Heart left ventricle (tissue), 16 donors: Measurements from ENCODE around the gene PRDX6. TPM values are rescaled to one million over a fixed set of nuclear protein-coding genes. Genes with fewer than 3 reads are reported as not detected.
A peak's percentile ranks its signal among the peaks of the same experiment; 100 is the strongest.
"Not testable (repeated sequence)": the region's sequence is repeated elsewhere in the genome, so short reads cannot be mapped to it uniquely, and the experiment has no call there.

Experiments used
- ATAC-seq, 4 donors: fragments of 200-7000 bp; cut with Tn5 transposase; one replicate each; pipeline ENCODE4 v1.9.1; 2020 to 2022; ENCODE audit warnings: moderate library complexity in 4 of 4, mild to moderate bottlenecking in 3 of 4, moderate number of reproducible peaks in 1 of 4
- DNase-seq, 5 donors: peaks; one replicate each; pipeline ENCODE4 v3.0.0-alpha.2; 2020
- H3K27ac ChIP-seq, 12 donors: fragments of 200-600 bp; sonication (generic) in 4 of 12; one replicate each; pipeline versions ENCODE4 v1.5.0 to v1.8.0; 2016 to 2022; ENCODE audit warnings: mild to moderate bottlenecking in 2 of 12
- H3K27me3 ChIP-seq, 9 donors: fragments of 200-600 bp; sonication (generic) in 2 of 9; one replicate each; pipeline versions ENCODE4 v1.5.1 to v1.8.0; 2016 to 2022; ENCODE audit warnings: mild to moderate bottlenecking in 3 of 9
- H3K36me3 ChIP-seq, 9 donors: fragments of 200-600 bp; sonication (generic) in 2 of 9; one replicate each; pipeline versions ENCODE4 v1.5.0 to v1.8.0; 2018 to 2022; ENCODE audit warnings: mild to moderate bottlenecking in 2 of 9
- H3K4me1 ChIP-seq, 12 donors: fragments of 200-600 bp; sonication (generic) in 4 of 12; one replicate each; pipeline versions ENCODE4 v1.5.0 to v1.8.0; 2016 to 2022; ENCODE audit warnings: mild to moderate bottlenecking in 3 of 12
- H3K4me3 ChIP-seq, 12 donors: fragments of 200-600 bp; sonication (generic) in 4 of 12; one replicate each; pipeline versions ENCODE4 v1.5.0 to v1.8.0; 2017 to 2022; ENCODE audit warnings: mild to moderate bottlenecking in 9 of 12, moderate library complexity in 4 of 12
- H3K9me3 ChIP-seq, 12 donors: fragments of 200-600 bp; sonication (generic) in 4 of 12; one replicate each; pipeline versions ENCODE4 v1.5.0 to v1.8.0; 2016 to 2022; ENCODE audit warnings: mild to moderate bottlenecking in 1 of 12
- CTCF ChIP-seq, 12 donors: fragments of 200-600 bp; sonication (generic) in 4 of 12; IDR thresholded peaks; one replicate each; pipeline versions ENCODE4 v1.5.0 to v1.8.0; 2018 to 2022; ENCODE audit warnings: antibody characterized with exemption in 12 of 12, mild to moderate bottlenecking in 5 of 12
- POLR2A ChIP-seq, 2 donors: fragments of 450-650 bp; IDR thresholded peaks; one replicate each; pipeline ENCODE4 v1.6.1; 2017; ENCODE audit warnings: antibody characterized with exemption in 2 of 2, mild to moderate bottlenecking in 2 of 2, moderate library complexity in 2 of 2
- WGBS, 4 donors: extraction: QIAGEN DNeasy Blood & Tissue Kit in 2 of 4; methylation state at CpG; one replicate each; pipeline versions ENCODE4 v1.1.5 to v1.1.7; 2013 to 2018; 5-methylcytosine and 5-hydroxymethylcytosine counted together
- intact Hi-C, 10 donors: fragments of 100-400 bp; cut with DNase I; formaldehyde crosslinking; loops; one replicate each; pipeline versions ENCODE4 v1.11.1 to v1.14.2; 2022
- polyA plus RNA-seq, 2 donors: library from polyadenylated mRNA; stranded (reverse); fragments of 200-250 nt; gene quantifications; one replicate each; pipeline ENCODE4 v1.2.3, GENCODE V29; 2013
- total RNA-seq, 9 donors: library from RNA; depleted of rRNA in 2 of 9; stranded (reverse); fragments of >200 nt in 2 of 9; fragmentation: NEBNext Ultra II Directional in 3 of 9; extraction: Animal tissue kit (Norgen Biotek cat#: 25700) in 3 of 9; gene quantifications; one replicate each; pipeline versions ENCODE4 v1.1.0 to v1.2.4, GENCODE V29; 2016 to 2023
- donor health status: ischemic (EF 13 %, LVEDD 7.1; RV severe dilation, severe dysfunction).
- donor health status: healthy with polysubstance abuse.
- donor health status: DM: no; HTN: yes; CAD: no.
- donor health status: DM: no; HTN: no; CAD: no.
- donor health status: ischemic (EF 25% LVEDD 6.9; RV normal size, moderate dysfunction).
- donor health status: ischemic (EF 25% LVEDD 5.7; RV mildly dilated, moderate dysfunction).
- donor health status: healthy.
- donor health status: DM: yes; HTN: yes; CAD: no.
- donor health status: ischemic (EF 35%, LVEDD 5.7; RV mildly dilated, moderate dysfunction).
- donor health status: nonischemic (EF 11% LVEDD 7.7; RV severe dilation, severe dysfunction).
- donor health status: DM: yes; HTN: yes; CAD: no.
- donor health status: PGD.
- donor health status: ischemic (EF 29% LVEDD 5.4; RV normal size, mild dysfunction).
- donor health status: nonischemic (EF 23%, LVEDD 6.1; RV moderate dilation, normal function).

The PRDX6 gene
- total and polyA plus RNA-seq, 11 donors = 237 to 635 (median 433) TPM

GRCh38 chr1:173470608-173471007 is 6.5 kb upstream of the PRDX6 start:
- intact Hi-C loops = loop anchor here in 3 of 10 donors (10.0 kb wide), 3 partner anchors 46 to 684 kb away; partner anchors contain the start of genes KLHL20 (in 1 of the 3) and RABGAP1L (in 1 of the 3)
- H3K4me3 ChIP-seq = no peak overlapping the region
- no peaks in the 10 kb centered on the region for H3K27me3 ChIP-seq
- WGBS, 4 donors = 95 to 98% (median 97%) methylated on average over 4 of the region's 4 CpGs
- peaks cover 0 to 4% (median 0%) of the 10 kb centered on the region in 9 donors for H3K36me3 ChIP-seq
- TF ChIP-seq CTCF (IDR thresholded peaks at IDR 0.05) (no peak), POLR2A (IDR thresholded peaks at IDR 0.05) (no peak)
- H3K9me3 ChIP-seq = peaks cover 0 to 18% (median 3%) of the 10 kb centered on the region in 12 donors
- DNase-seq = no peak
- H3K27ac ChIP-seq = no peak overlapping the region
- peaks cover 0 to 26% (median 6%) of the 10 kb centered on the region in 12 donors for H3K4me1 ChIP-seq
- ATAC-seq = no peak

- Histone ChIP-seq H3K9me3 (peaks cover 0 to 8% (median 3%) of the 10 kb centered on the region in 12 donors), H3K4me1 (peaks cover 0 to 42% (median 20%) of the 10 kb centered on the region in 12 donors), H3K27me3 (no peaks in the 10 kb centered on the region), H3K27ac (peak overlapping the region in 1 of 12 donors; percentile 16), H3K36me3 (peaks cover 0 to 4% (median 0%) of the 10 kb centered on the region in 9 donors), H3K4me3 (no peak overlapping the region)
- 64 to 79% (median 73%) methylated on average over 2 of the region's 2 CpGs for WGBS, 4 donors
- ATAC-seq = no peak
- intact Hi-C loops = loop anchor here in 3 of 10 donors (10.0 kb wide), 3 partner anchors 49 to 681 kb away; partner anchors contain the start of genes KLHL20 (in 1 of the 3) and RABGAP1L (in 1 of the 3)
- DNase-seq = no peak
- no peak for TF ChIP-seq POLR2A (IDR thresholded peaks at IDR 0.05)
Observed at GRCh38 chr1:173473599-173474011, 3.5 kb upstream of the PRDX6 start.

GRCh38 chr1:173474097-173474779 is 2.9 kb upstream of the PRDX6 start:
- H3K27ac ChIP-seq = peak overlapping the region in 1 of 12 donors; percentile 16
- intact Hi-C loops = loop anchor here in 3 of 10 donors (10.0 kb wide), 3 partner anchors 49 to 681 kb away; partner anchors contain the start of genes KLHL20 (in 1 of the 3) and RABGAP1L (in 1 of the 3)
- peaks cover 0 to 8% (median 3%) of the 10 kb centered on the region in 12 donors for H3K9me3 ChIP-seq
- H3K27me3 ChIP-seq = no peaks in the 10 kb centered on the region
- WGBS, 4 donors = 86 to 95% (median 92%) methylated on average over 5 of the region's 5 CpGs
- ATAC-seq = no peak
- TF ChIP-seq CTCF (IDR thresholded peaks at IDR 0.05) (no peak), POLR2A (IDR thresholded peaks at IDR 0.05) (no peak)
- peaks cover 0 to 4% (median 0%) of the 10 kb centered on the region in 9 donors for H3K36me3 ChIP-seq
- no peak overlapping the region for H3K4me3 ChIP-seq
- H3K4me1 ChIP-seq = peaks cover 0 to 48% (median 27%) of the 10 kb centered on the region in 12 donors
- no peak for DNase-seq

- DNase-seq = not testable (repeated sequence)
Observed at GRCh38 chr1:173474780-173475421, 2.2 kb upstream of the PRDX6 start.

More at GRCh38 chr1:173474780-173475421, 2.2 kb upstream of the PRDX6 start:
- not testable (repeated sequence) for H3K9me3 ChIP-seq, ATAC-seq, H3K27me3 ChIP-seq, H3K36me3 ChIP-seq
- peak overlapping the region in 4 of 12 donors; percentile 31 to 98 (median 88) for H3K27ac ChIP-seq
- intact Hi-C loops = loop anchor here in 7 of 10 donors (5.0 to 10.0 kb wide), 8 partner anchors 43 to 682 kb away; partner anchors contain the start of genes RABGAP1L (in 2 of the 7), CENPL (in 1 of the 7), DARS2 (in 1 of the 7) and GAS5 (in 1 of the 7)
- peak overlapping the region in 6 of 12 donors; percentile 2 to 96 (median 82) for H3K4me3 ChIP-seq
- 62 to 73% (median 68%) methylated on average over 17 of the region's 17 CpGs for WGBS, 4 donors
- peaks cover 0 to 55% (median 33%) of the 10 kb centered on the region in 12 donors for H3K4me1 ChIP-seq
